HG02588 (cell line): ENCODE measurements around the gene GABARAPL1.

Experiments used
- ATAC-seq: cut with Tn5 transposase; IDR thresholded peaks from one replicate; pipeline ENCODE4 v1.9.1; 2021; ENCODE audit warnings: mild to moderate bottlenecking, moderate library complexity; ENCODE audit not compliant: unreplicated experiment

Gene GABARAPL1

GRCh38 chr12:10226731-10227130 is 14.1 kb downstream of the GABARAPL1 start:
- ATAC-seq = no peak

- ATAC-seq = no peak
Measured at GRCh38 chr12:10227648-10228047, 15.0 kb downstream of the GABARAPL1 start.

GRCh38 chr12:10234562-10234961 is 21.9 kb downstream of the GABARAPL1 start:
- ATAC-seq = no peak

- no peak for ATAC-seq
Measured at GRCh38 chr12:10235761-10236631, 23.3 kb downstream of the GABARAPL1 start.

GRCh38 chr12:10236720-10237119 is 24.0 kb downstream of the GABARAPL1 start:
- no peak for ATAC-seq

- ATAC-seq = no peak
Measured at GRCh38 chr12:10238526-10238925, 25.8 kb downstream of the GABARAPL1 start.

GRCh38 chr12:10241290-10241689 is 28.6 kb downstream of the GABARAPL1 start:
- no peak for ATAC-seq

GRCh38 chr12:10241727-10242126 is 29.1 kb downstream of the GABARAPL1 start:
- ATAC-seq = no peak

GRCh38 chr12:10242539-10242938 is 29.9 kb downstream of the GABARAPL1 start:
- ATAC-seq = no peak

- peak; percentile 70 for ATAC-seq
Measured at GRCh38 chr12:10243818-10244520, 31.3 kb downstream of the GABARAPL1 start.

- no peak for ATAC-seq
Measured at GRCh38 chr12:10247436-10248058, 34.9 kb downstream of the GABARAPL1 start.

GRCh38 chr12:10249690-10250455 is 37.2 kb downstream of the GABARAPL1 start:
- no peak for ATAC-seq

- ATAC-seq = no peak
Measured at GRCh38 chr12:10251669-10252068, 39.0 kb downstream of the GABARAPL1 start.

GRCh38 chr12:10252201-10252600 is 39.5 kb downstream of the GABARAPL1 start:
- no peak for ATAC-seq

GRCh38 chr12:10256064-10256463 is 43.4 kb downstream of the GABARAPL1 start:
- ATAC-seq = no peak

GRCh38 chr12:10260927-10261326 is 48.2 kb downstream of the GABARAPL1 start:
- no peak for ATAC-seq

GRCh38 chr12:10268037-10268436 is 55.4 kb downstream of the GABARAPL1 start:
- ATAC-seq = no peak

GRCh38 chr12:10272467-10272866 is 59.8 kb downstream of the GABARAPL1 start:
- no peak for ATAC-seq
